GM12801 (cell line): ENCODE measurements around the gene EXD3.

ENCODE experiments used
- TF ChIP-seq, protein P1 (sequence below): IDR thresholded peaks from one replicate; pipeline ENCODE4 v1.5.1; 2011; ENCODE audit warnings: control low read depth; ENCODE audit not compliant: insufficient read length; ENCODE audit errors: extremely low read depth

Gene EXD3

DNA sequence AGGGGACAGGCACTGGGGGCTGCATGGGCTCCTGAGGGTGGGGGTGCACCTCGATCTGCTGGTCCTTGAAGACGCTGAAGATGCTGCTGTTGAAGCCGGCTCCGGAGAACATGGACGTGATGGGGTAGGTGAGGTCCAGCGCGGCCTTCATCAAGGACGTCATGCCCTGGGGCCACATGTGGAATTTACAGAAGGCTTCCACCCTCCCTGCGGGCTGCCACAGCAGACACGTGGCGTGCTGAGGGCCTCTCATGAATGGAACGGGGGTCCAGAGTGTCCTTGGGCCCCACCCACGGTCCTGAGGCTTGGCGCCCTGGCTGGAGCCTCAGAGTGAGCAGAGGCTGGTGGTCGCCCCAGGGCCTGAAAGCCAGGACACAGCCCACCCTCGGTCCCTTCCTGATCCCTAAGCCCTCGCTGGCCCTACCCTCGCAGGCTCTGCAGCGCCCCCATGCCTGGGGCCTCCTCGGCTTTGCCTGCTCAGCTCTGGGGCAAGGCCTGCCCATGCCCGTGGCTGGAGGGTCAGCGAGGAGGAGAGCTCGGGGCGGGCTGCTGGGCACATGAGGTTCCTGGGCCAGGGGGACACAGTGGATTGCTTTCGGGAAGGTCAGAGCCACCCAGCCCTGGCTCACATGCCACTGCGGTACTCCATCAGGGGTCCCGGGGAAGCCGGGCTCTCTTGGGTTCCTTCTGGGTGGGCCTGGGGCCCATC, 41.5 kb upstream of the EXD3 start:
- TF ChIP-seq, protein P1, sequence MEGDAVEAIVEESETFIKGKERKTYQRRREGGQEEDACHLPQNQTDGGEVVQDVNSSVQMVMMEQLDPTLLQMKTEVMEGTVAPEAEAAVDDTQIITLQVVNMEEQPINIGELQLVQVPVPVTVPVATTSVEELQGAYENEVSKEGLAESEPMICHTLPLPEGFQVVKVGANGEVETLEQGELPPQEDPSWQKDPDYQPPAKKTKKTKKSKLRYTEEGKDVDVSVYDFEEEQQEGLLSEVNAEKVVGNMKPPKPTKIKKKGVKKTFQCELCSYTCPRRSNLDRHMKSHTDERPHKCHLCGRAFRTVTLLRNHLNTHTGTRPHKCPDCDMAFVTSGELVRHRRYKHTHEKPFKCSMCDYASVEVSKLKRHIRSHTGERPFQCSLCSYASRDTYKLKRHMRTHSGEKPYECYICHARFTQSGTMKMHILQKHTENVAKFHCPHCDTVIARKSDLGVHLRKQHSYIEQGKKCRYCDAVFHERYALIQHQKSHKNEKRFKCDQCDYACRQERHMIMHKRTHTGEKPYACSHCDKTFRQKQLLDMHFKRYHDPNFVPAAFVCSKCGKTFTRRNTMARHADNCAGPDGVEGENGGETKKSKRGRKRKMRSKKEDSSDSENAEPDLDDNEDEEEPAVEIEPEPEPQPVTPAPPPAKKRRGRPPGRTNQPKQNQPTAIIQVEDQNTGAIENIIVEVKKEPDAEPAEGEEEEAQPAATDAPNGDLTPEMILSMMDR, result no peak

DNA sequence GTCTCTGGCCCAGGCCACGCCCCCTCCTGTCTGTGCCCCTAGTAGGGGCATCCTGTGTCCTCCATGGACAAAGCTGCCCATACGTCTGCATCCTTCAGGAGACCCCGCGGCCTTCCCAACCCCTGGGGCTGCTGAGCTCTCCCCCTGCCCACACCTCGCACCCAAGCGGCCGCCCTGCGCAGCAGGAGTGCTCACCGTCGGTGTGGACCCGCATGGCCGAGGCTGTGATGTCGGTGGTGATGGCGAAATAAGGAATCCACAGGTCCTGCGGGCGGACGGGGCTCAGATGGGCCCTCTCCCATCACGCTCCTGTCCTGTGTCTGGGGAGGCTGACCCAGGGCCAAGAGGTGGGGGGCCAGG, 40.9 kb upstream of the EXD3 start:
- TF ChIP-seq, protein P1, result no peak

DNA sequence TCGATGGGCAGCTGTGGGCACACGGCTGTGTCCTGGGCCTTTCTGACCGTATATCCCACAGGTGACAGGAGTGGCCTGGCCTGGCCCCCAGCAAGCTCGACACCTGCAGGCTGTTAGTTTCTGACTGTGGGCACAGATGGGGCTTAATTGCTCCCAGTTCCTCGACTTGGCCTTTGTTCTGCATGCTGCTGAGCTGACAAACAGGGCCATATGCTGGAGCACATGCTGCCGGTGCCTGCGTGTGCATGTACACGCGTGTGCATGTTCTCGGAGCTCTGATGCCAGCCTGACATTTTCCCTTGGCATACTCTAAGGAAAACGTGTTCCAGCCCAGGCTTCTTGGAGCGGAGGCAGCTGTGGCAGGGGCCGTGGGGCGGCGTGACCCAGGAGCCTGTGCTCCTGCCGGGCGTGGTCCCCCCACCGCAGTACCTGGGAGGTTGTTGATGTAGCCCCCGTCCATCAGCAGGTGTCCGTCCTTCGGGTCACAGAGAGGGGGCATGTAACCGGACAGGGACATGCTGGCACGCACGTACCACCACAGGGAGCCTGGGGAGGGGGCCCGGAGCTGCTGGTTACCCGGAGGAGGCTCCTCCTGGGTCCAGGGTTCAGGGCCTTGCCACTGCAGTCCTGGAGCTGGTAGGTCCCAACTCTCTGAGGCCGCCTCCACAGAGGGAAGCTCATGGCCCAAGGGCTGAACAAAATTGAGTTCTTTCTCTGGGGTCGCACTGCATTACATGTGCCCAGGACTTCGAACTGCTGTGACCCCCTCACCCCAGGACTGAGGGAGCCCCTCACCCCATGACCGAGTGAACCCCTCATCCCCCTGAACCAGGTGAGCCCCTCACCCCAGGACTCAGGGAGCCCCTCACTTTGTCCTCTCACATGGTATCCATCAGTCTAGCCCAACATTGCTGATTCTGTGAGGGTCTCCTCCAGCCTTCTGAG, 40.3 kb upstream of the EXD3 start:
- TF ChIP-seq, protein P1, result no peak

DNA sequence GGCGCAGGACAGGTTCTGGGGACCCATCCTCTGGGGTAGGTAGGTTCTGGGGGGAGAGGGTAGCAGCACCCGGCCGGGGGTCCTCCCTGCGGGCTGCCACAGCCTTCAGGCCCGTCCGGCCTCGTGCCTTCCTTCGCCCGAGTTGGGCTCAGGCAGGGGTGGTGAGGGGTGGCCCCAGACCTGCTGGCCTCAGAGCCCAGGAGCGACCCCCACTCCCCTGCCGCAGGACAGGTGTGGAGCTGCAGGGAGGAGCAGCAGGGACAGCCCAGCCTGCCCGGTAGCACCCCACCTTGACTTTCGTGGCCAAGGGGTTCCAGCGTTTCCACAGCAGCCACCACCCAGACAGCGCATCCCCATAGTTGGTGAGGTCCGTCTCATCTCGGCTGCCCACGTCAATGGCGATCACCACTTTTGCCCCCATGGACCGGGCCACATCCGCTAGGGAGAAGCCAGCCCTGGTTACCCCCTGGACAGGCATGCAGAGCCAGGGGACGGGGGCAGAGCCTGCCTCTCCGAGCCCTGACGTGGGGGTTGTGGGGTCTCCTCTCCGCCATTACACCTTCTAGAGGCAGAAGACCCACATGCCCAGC, 39.5 kb upstream of the EXD3 start:
- TF ChIP-seq, protein P1, result no peak

DNA sequence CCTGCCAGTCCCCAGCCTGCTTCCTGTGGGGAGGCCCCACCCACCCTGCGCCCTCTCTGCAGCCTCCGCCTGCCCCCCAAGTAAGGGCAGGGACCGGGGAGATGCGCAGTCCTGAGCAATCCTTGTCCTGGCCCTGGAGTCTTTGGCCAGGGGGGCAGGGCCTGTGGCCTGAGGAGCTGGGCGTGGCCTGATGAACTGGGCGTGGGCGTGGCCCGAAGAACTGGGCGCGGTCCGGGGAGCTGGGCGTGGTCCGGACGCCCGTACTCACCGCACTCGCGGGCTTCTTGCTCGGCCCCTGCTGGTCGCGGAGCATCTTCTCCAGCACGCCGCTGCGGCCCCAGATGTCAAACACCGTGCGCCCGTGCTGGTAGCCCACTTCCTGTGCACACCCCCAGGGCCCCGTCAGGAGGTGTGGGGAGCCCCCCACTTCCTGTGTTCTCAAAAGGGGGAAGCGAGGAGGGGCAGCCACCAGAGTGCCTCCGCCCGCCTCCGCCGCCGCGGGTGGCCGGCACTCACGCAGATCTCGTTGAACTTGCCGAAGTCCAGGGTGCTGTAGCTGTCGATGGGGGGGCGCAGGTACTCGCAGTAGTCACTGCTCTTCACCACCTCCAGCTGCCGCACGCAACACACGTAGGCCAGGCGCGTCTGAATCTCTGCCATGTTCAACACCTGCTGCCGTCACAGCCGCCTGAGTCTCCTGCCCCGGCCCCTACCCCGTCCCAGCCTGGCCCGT, 38.9 kb upstream of the EXD3 start:
- TF ChIP-seq, protein P1, result no peak

DNA sequence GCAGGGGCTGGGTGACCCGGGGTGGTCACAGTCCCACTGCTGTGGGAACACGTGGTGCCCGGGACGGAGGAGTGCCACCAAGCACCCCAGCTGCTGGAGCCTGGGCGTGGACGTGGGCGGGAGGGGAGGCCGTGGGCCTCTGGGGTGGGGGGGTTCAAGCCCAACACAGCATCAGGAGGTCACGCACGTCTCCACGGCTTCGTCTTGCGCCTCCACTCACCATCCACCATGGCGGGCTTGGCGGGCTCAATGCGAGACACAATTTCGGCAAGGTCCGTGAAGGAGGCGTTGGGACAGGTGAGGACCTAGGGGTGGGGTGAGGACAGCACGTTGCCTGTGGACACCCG, 38.3 kb upstream of the EXD3 start:
- TF ChIP-seq, protein P1, result no peak
